SJCRH30 (cell line): Measurements from ENCODE around the gene WDR1. TPM values are rescaled to one million over a fixed set of nuclear protein-coding genes. Genes with fewer than 3 reads are reported as not detected.

Source experiments
- DNase-seq, 2 experiments: peaks; one replicate each; pipeline ENCODE4 v3.0.0-alpha.2; 2015 to 2020
- H3K27ac ChIP-seq: fragments of 250-450 bp; sonication (Bioruptor Pico); 2 replicates; pipeline ENCODE4 v1.5.1; 2020; ENCODE audit warnings: mild to moderate bottlenecking, moderate library complexity
- H3K27me3 ChIP-seq: fragments of 250-450 bp; sonication (Bioruptor Pico); 2 replicates; pipeline ENCODE4 v1.5.1; 2020; ENCODE audit warnings: mild to moderate bottlenecking, moderate library complexity
- H3K36me3 ChIP-seq: fragments of 250-450 bp; sonication (Bioruptor Pico); 2 replicates; pipeline ENCODE4 v1.5.1; 2020; ENCODE audit warnings: mild to moderate bottlenecking, moderate library complexity
- H3K4me1 ChIP-seq: fragments of 250-450 bp; sonication (Bioruptor Pico); 2 replicates; pipeline ENCODE4 v1.5.1; 2020; ENCODE audit warnings: mild to moderate bottlenecking, moderate library complexity
- H3K4me3 ChIP-seq: fragments of 250-450 bp; sonication (Bioruptor Pico); 2 replicates; pipeline ENCODE4 v1.5.1; 2020; ENCODE audit warnings: mild to moderate bottlenecking, moderate library complexity
- H3K9me3 ChIP-seq: fragments of 250-450 bp; sonication (Bioruptor Pico); replicated peaks from 2 replicates; pipeline ENCODE4 v1.5.1; 2020; ENCODE audit warnings: mild to moderate bottlenecking, moderate library complexity
- total RNA-seq: library from RNA; depleted of rRNA; stranded (reverse); fragments of >200 nt; shearing (Covaris generic); gene quantifications from 2 replicates; pipeline ENCODE4 v1.2.3, GENCODE V29; 2014

Gene WDR1
- total RNA-seq, 1 experiment from 2014 or later, result 95.1 TPM

DNA sequence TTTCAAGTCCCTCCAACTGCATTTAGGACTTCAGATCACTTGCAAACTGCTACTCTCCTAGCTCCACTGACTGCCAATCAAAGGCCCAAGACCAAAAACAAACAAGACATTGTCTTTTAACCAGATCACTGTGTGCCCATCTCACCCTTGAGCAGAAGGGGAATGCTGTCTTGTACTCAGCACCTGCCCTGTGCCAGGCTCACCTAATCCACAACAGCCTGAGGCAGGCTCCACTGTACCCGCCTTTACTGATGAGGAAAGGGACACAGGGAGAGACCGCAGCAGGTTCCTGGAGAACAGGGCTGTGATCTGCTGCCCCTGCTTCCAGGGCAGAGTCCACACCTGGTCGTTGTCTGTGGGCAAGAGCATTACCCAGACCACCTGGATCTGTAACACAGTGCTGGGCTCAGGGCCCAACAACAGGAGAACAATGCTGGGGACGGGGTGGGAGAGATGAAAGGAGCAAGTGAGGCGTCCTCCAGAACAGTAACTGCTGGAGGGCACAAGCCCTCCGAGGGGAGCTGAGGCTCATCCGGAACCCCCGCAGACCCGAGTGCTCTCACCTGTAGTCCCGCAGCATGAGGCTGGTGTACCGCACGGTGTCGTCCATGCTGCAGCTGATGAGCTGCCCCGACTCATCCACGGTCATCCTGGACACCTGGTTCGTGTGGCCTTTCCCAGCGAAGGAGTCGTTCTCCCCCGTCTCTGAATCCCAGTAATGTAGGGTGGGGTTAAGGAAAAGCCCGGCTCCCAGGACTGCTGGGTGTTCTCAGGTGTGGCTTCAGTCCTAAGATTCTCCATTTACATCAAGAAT lies 33.9 kb downstream of the WDR1 start:
- H3K36me3 ChIP-seq, result peaks cover 67% of the 10 kb centered on the region
- H3K27me3 ChIP-seq, result no peaks in the 10 kb centered on the region
- no peaks in the 10 kb centered on the region for H3K4me1 ChIP-seq
- H3K27ac ChIP-seq, result no peak overlapping the region
- DNase-seq, result no peak
- no peak overlapping the region for H3K4me3 ChIP-seq
- no peaks in the 10 kb centered on the region for H3K9me3 ChIP-seq

DNA sequence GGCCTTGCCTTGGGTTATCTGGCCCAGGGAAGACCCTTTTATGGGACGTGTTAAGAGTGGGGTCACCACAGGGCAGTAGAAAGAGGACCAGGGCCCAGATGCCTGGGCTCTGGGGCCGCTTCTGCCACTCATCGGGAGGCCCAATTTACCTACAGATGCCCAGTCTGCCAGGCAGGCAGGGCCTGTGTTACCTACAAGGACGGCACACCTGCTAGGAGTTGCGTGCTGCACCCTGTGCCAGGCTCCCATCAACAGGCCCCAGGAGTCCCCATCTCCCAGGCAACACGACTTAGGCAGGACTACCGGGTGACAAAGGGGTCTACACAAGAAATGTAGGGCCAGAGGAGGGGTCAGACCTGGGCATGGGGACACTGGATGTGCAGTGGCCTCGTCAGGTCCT lies 34.6 kb downstream of the WDR1 start:
- Histone ChIP-seq H3K4me1 (no peaks in the 10 kb centered on the region), H3K27me3 (no peaks in the 10 kb centered on the region), H3K4me3 (no peak overlapping the region), H3K36me3 (peaks cover 65% of the 10 kb centered on the region), H3K27ac (no peak overlapping the region), H3K9me3 (no peaks in the 10 kb centered on the region)
- no peak for DNase-seq

DNA sequence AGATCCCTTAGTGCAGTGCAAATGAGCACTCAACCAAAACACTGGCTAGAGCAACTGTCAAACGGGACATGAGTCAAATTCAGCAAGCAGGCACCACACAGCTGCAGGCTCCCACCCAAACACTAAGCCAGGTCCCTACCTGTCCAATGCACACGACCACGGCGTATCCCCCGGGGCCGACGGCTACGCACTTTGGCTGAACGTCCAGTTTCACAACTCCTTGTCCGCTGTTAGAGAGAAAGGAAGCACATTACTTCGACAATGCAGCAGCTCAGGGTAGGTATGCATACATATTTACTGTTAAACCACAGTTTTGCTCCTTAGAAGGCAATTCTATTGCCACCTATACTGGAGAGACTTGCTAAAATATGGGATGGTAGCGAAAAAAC lies 35.4 kb downstream of the WDR1 start:
- Histone ChIP-seq H3K4me1 (no peaks in the 10 kb centered on the region), H3K9me3 (no peaks in the 10 kb centered on the region), H3K4me3 (no peak overlapping the region), H3K36me3 (peaks cover 70% of the 10 kb centered on the region), H3K27ac (no peak overlapping the region), H3K27me3 (no peaks in the 10 kb centered on the region)
- DNase-seq, result no peak

DNA sequence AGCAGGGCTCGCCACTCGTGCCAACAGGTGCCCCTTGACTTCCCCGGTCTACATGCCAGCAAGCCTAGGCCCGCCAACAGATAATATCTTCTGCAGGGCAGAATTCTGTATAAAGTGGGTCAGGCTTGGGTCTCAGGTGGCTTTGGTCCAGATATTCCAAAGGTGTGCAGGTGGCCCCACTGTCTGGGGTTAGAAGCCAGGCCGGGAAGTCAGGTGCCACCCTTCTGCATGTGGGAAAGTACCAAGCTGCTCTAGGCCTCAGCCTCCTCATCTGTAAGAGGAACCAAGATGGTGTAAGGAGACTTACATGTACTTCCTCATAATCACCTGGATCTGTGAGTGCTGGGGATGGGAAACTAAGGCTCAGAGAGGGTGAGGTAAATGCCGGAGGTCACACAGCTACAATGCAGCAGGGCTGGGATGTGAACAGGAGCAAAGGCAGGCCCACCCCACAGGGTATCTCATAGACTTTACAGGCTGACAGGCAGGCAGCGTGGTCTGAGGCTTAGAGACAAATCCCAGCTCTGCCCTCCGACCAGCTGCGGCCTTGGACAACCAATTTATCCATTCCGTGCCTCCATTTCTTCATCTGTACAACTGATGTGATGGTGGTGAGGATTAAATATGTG lies 35.9 kb downstream of the WDR1 start:
- H3K4me1 ChIP-seq, result no peaks in the 10 kb centered on the region
- H3K36me3 ChIP-seq, result peaks cover 69% of the 10 kb centered on the region

DNA sequence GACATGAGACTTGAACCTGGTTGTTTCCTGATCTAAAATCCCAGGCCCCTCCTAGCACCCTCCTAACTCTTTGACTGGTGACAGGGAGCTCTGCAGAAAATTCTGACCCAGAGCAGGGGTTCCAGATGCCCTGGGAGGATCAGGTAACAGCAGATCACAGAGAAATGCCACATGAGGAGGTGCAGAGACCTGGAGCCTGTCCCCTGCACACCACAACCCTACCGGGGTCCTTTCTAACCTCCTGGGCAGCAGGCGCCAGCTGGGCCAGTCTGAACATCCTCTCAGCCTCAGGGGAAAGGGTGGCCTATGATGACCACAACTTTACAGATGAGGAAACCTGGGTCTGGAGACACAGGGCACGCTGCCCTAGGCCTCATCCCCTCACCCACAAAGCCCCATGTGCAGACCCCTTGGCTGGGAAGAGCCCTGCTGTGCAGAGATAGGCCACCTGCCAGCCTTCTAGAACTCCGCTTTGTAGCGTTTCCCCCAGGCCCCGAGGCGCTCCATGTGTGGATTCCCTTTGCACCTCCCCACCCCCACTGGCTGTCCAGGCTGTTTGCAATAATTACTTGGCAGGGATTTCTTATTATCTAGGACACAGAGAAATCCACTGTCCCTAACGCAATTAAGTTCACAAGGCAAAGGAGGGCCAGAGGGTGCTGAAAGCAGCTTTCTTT lies 36.5 kb downstream of the WDR1 start:
- Histone ChIP-seq H3K27ac (no peak overlapping the region), H3K36me3 (peaks cover 70% of the 10 kb centered on the region), H3K4me3 (no peak overlapping the region)

More for the DNA sequence above, 35.9 kb downstream of the WDR1 start:
- no peak for DNase-seq
- no peaks in the 10 kb centered on the region for H3K27me3 ChIP-seq
- H3K9me3 ChIP-seq, result no peaks in the 10 kb centered on the region
- H3K4me3 ChIP-seq, result no peak overlapping the region
- no peak overlapping the region for H3K27ac ChIP-seq

DNA sequence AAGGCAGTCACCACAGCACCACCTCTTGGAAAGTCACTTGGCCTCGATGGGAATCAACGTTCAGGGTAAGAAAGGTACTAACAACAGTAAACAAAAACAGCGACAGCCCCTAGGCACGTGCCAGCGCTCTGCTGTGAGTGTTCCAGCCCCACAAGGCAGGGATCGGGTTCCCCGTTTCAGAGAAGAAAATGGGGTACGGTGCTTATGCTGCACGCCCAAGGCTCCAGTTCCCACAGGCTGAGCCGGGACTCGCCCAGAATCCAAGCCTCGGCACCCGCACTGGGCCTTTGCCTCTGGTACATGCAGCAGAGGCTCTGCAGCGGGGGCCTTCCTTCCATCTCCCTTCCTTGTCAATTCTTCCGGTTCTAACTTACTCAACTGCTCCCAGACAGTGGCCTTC lies 37.3 kb downstream of the WDR1 start:
- no peaks in the 10 kb centered on the region for H3K9me3 ChIP-seq
- no peak for DNase-seq
- H3K27ac ChIP-seq, result no peak overlapping the region
- no peak overlapping the region for H3K4me3 ChIP-seq
- peaks cover 75% of the 10 kb centered on the region for H3K36me3 ChIP-seq
- no peaks in the 10 kb centered on the region for H3K4me1 ChIP-seq
- H3K27me3 ChIP-seq, result no peaks in the 10 kb centered on the region

More for the DNA sequence above, 36.5 kb downstream of the WDR1 start:
- no peak for DNase-seq
- no peaks in the 10 kb centered on the region for H3K27me3 ChIP-seq
- H3K9me3 ChIP-seq, result no peaks in the 10 kb centered on the region
- no peaks in the 10 kb centered on the region for H3K4me1 ChIP-seq

DNA sequence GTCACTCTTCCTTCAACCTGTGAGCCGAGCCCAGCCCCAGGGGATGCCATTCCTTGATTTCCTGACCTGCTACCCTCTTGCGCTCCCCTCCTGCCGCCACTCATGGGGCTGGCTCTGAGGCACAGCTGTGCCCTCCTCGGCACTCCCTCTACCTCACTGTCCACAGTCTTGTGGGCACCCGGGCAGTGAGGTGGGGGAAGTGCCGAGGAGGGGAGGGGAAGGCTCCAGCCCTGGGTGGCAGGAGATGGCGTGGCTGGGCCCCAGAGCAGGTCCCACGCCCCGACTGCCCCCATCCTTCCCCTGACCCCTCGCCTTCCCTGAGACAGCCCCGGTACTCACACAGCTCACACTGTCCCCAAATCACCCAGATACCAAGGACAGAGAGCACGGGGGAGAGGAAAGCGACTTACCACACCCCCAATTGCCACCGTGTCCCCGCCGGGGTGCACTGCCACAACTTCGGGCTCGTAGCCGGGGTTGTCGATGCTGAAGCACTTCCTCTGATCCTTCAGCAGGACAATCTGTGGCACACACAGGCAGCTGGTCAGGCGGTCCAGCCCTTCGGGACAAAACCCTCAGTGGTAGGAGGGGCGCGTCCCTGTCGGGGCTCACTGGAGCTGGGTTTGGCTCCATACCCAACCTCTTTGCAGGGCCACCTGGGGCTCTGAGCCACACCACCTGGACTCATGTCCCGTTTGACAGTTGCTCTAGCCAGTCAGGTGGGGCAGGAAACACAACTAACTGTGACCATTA lies 37.9 kb downstream of the WDR1 start:
- H3K27ac ChIP-seq, result no peak overlapping the region

DNA sequence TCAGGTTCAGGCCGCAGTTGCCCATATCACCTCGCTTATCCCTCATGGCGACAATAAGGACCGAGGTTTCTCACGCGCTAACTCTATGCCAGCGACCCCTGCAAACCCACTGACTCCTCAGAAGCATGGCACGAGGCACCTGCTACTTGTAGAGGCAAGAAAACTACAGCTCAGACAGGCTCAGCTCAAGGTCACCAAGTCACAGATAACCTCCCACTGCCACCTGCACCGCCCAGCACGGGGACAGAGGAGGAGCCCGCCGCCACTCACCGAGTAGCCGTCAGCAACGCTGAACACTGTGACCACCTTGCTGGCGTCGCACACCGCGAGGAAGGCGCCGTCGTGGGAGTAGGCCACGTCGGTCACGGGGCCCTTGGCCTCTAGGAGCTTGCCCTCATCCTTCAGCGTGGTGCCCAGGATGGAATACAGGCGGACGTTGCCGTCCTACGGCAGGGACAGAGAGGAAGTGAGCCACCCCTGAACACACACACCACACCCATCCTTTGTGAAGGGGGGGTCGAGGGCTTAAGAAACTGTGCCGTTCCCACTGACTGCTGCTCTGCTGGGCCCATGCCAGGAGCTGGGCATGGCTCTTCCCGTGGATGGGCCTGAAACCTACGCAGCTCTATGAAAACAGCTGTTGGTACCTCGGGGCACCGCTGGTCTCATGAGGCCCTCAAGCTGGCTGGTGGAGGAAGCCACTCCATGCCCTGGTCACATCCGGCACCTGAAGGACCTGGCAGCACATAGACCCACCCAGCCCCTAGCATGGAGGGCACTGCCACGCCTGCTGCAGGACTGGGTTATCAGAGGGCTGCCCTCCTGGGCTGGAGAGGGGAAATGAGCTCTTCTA lies 38.9 kb downstream of the WDR1 start:
- peaks cover 70% of the 10 kb centered on the region for H3K36me3 ChIP-seq
- no peak for DNase-seq
- H3K9me3 ChIP-seq, result no peaks in the 10 kb centered on the region
- H3K27me3 ChIP-seq, result no peaks in the 10 kb centered on the region
- H3K4me3 ChIP-seq, result no peak overlapping the region
- H3K27ac ChIP-seq, result no peak overlapping the region
- H3K4me1 ChIP-seq, result no peaks in the 10 kb centered on the region

More for the DNA sequence above, 37.9 kb downstream of the WDR1 start:
- H3K27me3 ChIP-seq, result no peaks in the 10 kb centered on the region
- DNase-seq, result no peak
- H3K4me1 ChIP-seq, result no peaks in the 10 kb centered on the region
- H3K36me3 ChIP-seq, result peaks cover 76% of the 10 kb centered on the region
- no peaks in the 10 kb centered on the region for H3K9me3 ChIP-seq
- no peak overlapping the region for H3K4me3 ChIP-seq

DNA sequence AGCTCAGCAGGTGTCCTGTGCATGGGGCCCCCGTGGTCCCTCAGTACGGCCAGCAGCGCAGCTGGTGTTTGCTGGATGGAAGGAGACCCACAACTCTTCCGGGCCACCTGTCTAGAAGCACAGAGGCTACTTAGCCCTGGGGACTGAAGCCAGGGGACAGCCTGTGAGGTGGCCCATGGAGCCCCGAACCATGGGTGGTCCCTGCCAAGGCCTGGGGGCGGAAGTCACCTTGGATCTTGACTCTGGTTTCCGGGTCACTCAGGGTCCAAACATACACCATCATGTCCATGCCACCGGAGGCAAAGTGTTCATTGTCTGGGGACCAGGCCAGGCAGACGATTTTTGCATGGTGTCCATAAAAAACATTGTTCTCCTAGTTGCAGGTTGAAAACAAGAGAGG lies 39.5 kb downstream of the WDR1 start:
- Histone ChIP-seq H3K4me3 (no peak overlapping the region), H3K27ac (no peak overlapping the region), H3K27me3 (no peaks in the 10 kb centered on the region), H3K9me3 (no peaks in the 10 kb centered on the region), H3K4me1 (no peaks in the 10 kb centered on the region), H3K36me3 (peaks cover 64% of the 10 kb centered on the region)
- no peak for DNase-seq

DNA sequence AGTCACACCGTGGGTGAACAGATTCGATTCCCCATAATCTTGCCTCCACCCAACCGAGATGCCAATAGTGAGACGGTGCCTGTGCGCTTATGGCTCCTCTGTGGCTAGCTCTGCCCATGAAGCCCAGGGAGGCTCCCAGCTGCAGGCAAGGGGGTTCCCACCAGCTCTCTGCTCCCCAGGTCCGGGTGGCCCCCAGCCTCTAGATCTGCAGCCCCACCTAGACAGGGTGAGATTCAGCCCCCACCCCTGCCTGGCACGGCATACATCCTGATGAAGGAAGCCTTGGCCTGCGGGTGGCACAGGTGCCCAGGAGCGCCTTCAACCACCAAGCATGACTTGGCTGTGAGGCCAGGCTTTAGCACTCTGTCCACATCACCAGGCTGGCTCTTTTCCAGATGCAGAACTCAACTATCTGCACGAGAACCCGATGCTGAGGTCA lies 40.6 kb downstream of the WDR1 start:
- no peak for DNase-seq
- Histone ChIP-seq H3K27ac (no peak overlapping the region), H3K9me3 (no peaks in the 10 kb centered on the region), H3K4me1 (no peaks in the 10 kb centered on the region), H3K27me3 (no peaks in the 10 kb centered on the region), H3K4me3 (no peak overlapping the region), H3K36me3 (peaks cover 58% of the 10 kb centered on the region)

DNA sequence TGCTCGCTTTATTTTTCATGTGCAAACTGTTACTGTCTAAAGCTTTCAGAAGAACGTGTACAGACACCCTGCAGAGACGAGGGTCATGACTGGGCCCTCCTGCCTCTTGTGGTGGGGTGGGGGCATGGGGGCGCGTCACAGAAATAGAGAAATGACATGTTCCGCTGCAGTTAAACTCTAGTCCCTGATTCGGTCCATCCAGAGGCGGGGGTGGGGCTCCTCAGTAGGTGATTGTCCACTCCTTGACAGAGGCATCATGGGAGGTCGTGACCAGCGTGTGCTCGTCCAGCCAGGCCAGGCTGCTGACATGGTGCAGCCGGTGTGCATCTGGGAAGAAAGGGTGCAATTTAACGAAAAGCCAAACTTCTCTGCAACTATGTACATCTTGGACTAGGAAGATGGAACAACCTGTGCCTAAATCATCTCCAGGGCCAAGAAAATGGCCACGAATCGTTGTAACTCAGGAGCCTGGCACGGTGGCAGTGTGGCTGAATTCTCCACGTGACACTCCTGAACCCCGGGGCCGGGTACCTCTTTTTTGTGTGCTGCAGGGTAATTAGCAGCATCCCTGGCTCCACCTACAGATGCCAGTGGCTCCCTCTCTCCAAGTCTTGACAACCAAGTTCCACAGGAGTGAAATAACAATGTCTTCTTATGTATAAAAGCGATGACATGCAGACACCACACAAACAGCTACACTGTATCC lies 41.3 kb downstream of the WDR1 start:
- H3K36me3 ChIP-seq, result peaks cover 51% of the 10 kb centered on the region
- no peak overlapping the region for H3K4me3 ChIP-seq

DNA sequence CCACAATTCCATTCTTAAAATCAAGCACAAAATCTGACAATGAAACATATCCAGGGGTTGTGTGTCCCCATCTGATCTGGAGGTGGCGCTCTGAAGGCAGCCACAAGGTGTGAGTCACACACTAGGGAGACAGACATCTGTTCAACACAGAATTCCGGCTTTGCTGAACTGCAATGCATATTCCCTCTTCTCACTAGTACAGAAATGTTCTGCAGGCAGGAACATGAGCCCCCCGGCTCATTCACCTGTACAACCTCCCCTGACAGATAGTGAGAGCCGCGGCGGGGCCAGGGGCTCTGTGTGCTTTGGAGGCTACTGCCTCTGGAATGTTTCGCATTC lies 41.9 kb downstream of the WDR1 start:
- Histone ChIP-seq H3K27me3 (no peaks in the 10 kb centered on the region), H3K27ac (no peak overlapping the region), H3K4me3 (no peak overlapping the region), H3K4me1 (no peaks in the 10 kb centered on the region), H3K36me3 (peaks cover 46% of the 10 kb centered on the region), H3K9me3 (no peaks in the 10 kb centered on the region)
- DNase-seq, result peak; percentile 30 to 39

More for the DNA sequence above, 41.3 kb downstream of the WDR1 start:
- no peak overlapping the region for H3K27ac ChIP-seq
- no peaks in the 10 kb centered on the region for H3K4me1 ChIP-seq
- no peaks in the 10 kb centered on the region for H3K9me3 ChIP-seq
- DNase-seq, result no peak
- H3K27me3 ChIP-seq, result no peaks in the 10 kb centered on the region

DNA sequence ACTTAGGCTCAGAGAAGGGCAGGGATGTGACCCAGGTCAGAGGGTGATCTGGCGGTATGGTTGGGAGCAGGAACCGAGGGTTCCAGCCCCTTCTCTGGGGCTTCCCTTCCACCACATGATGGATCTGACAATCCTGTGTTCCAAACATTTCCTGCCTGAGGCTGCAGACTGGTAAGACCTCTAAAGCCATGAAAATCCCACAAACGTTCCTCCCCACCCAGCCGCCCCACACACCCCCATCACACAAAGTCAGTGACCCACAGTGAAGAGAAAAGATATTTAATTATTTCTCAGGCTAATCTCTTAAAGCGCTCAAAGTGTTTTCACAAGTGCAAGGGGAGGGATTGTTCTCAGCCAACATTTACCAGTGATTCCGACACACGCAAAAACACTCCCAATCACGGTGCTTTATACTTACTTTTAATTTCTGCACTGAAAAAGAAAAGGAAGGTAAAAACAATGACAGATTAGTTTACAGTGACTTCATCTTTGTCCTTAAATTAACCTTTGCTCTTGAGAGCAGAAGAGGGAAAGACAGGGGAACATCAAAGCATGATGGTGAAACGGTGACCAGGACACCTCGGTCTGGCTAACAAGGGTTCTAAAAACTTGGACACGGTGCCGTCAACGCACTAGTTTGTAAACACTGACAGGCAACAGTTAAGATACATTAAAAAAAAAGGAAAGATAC lies 42.4 kb downstream of the WDR1 start:
- Histone ChIP-seq H3K9me3 (no peaks in the 10 kb centered on the region), H3K4me3 (no peak overlapping the region), H3K27ac (no peak overlapping the region), H3K36me3 (peaks cover 42% of the 10 kb centered on the region), H3K4me1 (no peaks in the 10 kb centered on the region), H3K27me3 (no peaks in the 10 kb centered on the region)
- DNase-seq, result no peak
